GM19193 (cell line): ENCODE measurements around the gene CGN.

Experiments used
- POLR2A ChIP-seq: IDR thresholded peaks from 4 replicates; pipeline ENCODE4 v1.6.1; 2011; ENCODE audit not compliant: insufficient read depth, insufficient read length; ENCODE audit errors: extremely low read depth

The CGN gene

DNA sequence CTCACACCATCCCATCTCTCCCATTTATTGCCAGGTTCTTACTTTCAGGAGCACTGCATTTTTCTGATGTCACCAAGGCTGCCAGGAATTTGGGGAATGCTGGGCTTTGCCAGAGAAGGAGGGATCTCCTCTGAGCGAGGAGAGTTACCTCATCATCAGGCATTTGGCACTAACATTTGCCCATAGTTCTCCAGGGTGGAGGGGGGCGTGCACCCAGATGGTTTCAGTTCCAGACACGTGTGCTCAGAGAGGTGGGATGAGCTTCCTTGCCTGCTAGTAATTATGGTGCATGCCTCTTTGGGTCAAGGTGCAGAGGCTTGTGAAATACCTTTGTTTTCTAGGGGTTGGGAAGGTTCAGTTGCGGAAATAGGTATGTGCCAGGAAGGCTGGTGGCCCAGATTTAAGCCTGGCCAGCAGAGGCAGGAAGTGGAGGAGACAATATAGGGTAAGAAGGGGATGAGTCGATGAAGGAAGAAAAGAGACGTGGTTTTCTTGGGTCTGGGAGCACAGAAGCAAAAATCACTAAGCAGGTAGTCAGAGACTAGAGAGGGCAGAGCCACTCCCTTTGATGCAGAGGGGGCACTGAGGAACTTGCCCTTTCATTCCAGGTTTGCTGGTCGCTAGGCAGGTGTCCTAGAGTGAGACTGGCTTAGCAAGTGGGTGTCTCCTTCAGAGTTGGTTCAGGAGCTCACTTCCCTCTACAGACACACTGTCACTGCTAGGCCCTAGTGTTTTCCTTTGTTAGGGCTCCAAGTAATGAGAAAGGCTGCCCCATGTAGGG is 36.1 kb downstream of the CGN start:
- TF ChIP-seq POLR2A: no peak

DNA sequence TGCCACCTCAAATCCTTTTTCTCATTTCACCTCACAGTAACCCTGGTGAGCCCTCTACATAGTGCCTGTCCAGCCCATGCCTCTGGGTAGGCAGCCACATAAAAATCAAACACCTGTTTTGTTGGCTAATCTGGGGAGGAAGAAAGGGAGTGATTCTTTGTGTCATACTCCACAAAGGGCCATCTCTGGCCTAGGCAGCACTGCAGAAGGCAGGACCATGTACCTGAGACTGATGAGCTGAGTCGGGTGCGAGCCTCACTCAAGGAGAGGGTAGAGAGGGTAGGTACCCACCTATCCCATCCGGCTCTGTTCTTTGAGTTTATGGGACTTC is 36.7 kb downstream of the CGN start:
- TF ChIP-seq POLR2A: no peak

DNA sequence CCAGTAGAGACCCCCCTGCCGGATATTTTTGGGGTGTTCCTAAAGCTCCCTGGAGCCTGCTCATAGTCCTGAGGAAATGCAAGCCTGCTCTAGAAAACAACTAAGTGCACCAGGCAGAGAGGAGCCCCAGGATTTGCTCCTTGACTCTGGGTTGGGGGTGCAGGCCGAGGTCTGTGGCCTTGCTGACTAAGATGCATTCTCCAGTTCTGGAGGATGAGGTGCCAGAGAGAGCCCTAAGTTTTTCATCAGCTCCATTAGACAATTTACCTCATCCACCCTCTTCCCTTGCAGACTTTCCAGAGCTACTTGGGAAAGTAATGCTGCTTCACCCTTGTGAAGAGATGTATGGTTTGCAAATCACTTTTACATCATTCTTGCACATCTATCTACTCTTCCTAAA is 38.0 kb downstream of the CGN start:
- TF ChIP-seq POLR2A: no peak

DNA sequence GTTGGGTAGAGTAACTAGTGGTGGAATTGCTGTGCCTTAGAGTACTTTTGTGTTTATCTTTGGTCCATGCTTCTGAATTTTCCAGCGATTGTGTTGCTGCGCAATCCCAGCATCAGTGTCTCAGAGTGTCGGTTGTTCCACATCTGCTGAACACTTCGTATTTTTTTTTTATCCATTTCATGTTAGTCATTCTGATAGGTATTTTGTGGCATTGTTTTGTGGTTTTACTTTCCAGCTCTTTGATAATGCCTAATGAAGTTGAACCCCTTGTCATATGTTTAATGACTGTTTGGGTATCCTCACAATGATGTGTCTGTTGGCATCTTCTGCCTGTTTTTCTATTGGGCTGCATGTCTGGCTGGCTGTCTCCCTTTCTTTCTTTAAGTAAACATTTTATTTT is 42.5 kb downstream of the CGN start:
- no peak for TF ChIP-seq POLR2A

DNA sequence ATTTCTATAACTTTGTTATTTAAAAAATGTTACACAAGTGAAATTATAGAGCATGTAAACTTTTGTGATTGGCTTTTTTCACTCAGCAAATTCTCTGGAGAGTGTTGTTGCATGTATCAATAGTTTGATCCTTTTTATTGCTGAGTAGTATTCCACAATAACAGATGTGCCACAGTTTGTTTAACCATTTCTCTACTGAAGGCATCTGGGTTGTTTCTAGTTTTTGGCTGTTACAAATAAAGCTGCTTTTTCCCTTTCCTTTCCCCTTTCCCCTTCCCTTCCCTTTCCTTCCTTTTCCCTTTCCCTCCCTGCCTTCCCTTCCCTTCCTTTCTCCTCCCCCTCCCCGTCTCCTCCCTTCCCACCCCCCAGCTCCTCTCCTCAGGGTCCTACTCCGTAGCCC is 44.9 kb downstream of the CGN start:
- no peak for TF ChIP-seq POLR2A

DNA sequence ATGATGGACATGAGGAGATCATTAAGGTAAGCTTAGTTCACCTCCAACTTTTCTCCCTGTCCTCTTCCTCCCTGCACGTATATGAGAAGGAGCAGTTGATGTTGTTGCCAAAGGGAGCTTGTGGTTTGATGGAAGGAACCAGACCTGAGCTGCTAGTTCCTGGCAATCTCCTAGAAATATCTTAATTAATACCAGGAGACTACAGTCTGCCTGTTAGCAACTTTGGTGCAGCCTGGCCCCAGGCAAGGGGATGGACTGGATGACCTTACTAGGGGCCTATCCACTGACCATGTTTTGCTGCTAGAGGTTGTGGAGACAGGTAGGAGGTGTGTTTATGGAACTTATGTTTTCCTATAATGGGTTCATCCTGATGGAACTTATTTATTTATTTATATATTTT is 51.5 kb downstream of the CGN start:
- TF ChIP-seq POLR2A: no peak

DNA sequence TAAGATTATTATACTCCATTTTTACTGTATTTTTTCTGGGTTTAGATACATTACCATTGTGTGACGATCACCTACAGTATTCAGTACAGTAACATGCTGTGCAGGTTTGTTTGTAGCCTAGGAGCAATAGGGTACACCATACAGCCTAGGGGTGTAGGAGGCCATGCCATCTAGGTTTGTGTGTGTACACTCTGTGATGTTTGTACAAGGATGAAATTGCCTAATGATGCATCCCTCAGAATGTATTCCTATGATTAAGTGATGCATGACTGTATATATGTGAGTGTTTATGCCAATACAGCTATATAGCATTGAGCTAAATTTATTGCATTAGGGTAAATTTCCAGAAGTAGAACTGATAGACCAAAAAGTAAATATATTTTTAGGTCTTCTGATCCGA is 52.2 kb downstream of the CGN start:
- TF ChIP-seq POLR2A: no peak

DNA sequence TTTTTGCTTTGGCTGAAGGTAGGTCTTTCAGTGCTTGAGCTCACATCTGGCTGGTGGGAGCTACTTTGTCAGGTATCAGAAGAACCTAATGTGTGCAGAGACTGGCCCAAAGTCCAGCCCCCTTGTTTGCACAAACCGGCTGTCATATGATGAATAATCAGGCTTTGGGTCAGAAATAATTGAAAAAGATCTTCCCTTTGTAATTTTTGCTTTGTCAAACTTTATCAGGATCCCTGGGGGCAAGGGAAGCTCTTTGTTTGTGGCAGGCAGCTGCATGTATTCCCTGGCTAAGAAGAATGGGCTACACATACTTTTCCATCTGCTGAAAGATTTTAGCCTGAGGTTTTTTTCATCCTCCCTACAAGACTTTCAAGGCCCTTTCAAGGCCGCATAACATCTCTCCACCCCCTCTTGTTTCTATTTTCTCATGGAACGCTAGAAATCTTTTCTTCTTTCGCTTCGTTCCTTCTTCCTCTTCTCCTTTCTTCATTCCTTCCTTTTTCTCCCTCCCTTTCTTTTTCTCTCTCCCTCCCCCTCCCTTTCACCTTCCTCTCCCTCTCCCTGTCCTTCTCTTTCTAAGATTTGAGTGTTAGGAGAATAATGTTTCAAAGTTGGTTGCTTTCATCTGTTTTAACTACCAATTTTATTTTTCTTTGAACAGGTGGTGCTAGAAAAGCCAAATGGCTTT is 54.5 kb downstream of the CGN start:
- no peak for TF ChIP-seq POLR2A

DNA sequence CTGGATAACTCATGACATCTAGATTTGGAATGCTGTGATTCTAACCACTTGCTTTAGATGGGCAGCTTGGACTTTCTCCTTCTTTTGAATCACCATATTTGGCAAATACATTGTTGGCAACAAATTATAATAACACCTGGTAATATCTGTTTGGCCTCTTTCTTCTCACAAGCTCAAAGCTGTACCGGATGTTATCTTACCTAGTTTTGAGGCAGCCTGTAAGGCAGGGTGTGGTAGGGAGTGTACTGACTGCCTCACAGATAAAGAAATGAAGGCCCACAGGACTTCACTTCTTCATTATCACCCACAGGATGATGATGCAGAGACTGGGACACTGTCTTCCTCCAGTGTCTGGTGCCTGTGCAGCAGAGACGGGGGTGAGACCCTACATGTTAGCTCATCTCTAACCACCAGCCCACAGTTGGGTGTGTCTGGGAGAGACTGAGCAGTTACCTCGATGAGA is 57.5 kb downstream of the CGN start:
- TF ChIP-seq POLR2A: no peak

DNA sequence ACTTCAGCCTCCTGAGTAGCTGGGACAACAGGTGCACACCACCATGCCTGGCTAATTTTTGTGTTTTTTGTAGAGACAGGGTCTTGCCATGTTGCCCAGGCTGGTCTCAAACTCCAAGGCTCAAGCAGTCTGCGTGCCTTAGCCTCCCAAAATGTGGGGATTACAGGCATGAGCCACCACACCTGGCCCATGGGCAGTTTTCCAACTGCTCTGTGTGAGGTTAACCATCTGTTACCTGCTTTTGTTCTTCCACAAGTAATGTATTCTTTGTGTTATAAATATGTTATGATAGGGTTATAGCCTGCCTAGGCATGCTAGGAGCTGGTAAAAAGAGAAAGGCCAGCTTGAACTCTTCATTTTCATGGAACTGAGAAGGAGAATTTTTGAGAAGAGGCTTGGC is 59.6 kb downstream of the CGN start:
- TF ChIP-seq POLR2A: no peak

DNA sequence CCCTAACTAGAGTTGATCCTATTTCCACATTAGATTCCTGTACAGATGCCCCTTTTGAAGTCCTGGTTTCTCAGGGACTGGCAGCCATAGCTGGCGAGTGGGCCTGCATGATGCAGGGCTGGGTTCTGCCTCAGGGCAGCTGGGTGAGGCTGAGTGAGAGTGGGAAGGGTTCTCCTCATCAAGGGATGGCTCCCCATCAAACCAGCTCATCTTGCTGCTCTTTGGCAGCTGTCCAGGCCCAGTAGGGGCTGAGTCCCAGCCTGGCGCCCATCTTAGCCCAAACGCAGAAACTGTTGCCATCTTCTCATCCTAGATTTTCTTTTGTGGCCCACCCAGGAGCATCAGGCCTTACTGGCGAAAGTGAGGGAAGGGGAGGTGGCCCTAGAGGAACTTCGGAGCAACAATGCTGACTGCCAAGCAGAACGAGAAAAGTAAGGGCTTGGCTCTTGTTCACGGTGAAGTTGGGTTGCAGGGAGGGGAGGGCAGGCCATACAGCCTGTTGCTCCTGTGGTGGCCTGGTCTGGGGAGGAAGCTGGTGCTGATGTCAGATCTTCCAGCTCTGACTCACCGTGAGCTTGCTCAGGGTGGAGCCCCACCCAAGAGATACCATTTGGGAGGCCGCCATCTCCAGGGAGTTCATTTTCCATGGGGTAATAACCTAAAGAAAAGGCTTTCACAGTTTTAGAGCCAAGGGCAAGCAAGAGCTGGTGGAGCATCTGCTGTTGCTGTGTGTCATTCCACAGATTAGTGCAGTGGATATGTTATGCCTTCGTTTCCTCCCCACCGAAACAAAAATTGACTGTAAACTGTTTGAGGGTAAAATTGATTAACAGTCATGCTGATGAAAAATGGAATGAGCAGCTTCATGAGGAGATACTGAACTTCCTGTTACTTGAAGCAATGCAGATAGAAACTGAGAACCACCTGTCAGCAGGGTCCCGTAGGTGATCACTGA is 63.7 kb downstream of the CGN start:
- no peak for TF ChIP-seq POLR2A

DNA sequence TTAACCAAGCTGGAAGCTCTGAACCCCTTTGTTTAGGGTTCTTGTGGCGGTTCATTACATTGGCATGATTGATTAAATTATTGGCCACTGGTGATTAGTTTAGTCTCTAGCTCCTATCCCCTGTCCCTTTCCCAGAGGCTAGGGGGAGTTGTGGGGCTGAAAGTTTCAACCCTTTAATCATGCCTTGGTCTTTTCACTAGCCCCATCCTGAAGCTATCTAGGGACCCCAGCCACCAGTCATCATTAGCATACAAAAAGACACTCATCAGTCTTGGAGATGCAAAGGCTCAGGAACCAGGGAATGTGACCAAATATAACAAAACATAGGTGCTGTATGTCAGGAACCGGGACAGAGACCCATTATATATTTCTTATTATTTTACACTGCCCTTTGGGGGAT is 66.0 kb downstream of the CGN start:
- TF ChIP-seq POLR2A: no peak

DNA sequence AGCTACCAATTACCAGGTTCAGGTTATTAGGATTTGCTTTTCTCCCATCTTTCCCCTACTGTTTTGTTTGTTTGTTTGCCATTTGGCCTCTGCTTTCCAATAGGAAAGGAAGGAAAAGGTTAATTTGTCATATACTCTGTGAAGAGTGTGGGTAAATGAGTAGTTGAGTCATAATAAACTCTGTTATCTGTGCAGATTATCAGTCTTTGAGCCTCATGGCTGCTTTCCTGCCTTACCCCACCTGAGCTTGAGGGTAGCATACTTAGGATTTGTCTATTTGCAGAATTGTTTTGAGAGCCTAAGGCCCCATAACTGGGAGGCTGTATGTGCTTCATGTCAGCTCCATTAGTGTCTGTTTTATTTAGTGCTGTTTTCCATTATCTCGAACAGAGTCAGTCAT is 67.8 kb downstream of the CGN start:
- no peak for TF ChIP-seq POLR2A

DNA sequence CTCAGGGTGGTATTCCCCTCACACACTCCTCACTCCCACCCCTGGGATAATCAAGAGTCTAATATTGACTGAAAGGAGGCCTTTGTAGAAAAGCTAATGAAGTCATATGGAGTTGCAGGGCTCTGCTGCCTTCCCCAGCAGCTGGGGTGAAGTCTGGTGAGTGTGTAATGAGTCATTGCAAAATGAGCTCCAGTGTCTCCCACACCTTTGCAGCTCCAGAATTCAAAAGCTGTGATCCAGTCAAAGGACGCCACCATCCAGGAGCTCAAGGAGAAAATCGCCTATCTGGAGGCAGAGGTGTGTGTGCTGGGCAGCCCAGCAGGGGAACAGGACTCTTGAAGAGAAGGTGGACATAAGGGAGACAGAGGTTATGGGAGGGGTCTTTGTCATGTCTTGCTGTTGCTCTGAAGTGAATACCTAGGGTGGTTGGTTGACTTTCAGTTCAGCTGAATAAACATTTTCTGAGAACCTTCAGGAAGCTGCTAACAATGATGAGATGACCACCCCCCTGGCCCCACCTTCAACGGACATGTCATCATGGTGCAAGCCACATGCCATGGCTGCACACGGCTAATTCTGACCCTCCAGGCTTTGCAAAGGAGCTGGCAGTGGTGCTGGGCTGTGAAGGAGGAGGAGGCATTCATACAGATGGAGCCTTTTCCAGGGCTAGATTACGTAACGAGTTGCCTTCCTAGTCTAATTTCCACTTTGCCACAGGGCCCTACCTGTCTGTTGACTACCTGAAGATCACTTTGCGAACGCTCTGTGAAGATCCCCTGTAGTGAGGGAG is 68.4 kb downstream of the CGN start:
- no peak for TF ChIP-seq POLR2A

DNA sequence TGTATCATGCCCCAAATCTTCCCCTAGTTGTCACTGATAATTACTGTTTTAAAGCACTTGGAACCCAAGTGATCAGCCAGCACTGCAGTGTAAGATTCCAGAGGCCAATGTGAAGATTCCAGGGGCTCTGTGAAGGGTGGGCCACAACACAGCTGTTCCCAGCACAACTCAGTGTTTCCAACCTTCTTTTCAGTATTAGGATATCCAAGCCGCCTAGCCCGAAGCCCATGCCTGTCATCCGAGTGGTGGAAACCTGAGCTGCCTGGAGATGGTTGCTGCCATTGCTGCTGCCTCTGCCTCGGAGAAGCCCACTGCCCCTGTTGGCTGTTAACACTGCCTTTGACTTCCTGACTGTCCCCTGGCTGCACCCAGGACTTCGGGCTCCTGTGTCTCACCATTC is 70.3 kb downstream of the CGN start:
- no peak for TF ChIP-seq POLR2A
